Rectal smooth muscle tissue (tissue), 1 donor: ENCODE measurements around the gene LONRF3.

Experiments used
- H3K27ac ChIP-seq: one replicate; pipeline ENCODE4 v1.7.0; 2013; ENCODE audit warnings: low read depth, low read length, inconsistent platforms
- H3K27me3 ChIP-seq: one replicate; pipeline ENCODE4 v1.7.0; 2013; ENCODE audit warnings: low read length; ENCODE audit not compliant: control insufficient read depth, insufficient read depth
- H3K36me3 ChIP-seq: one replicate; pipeline ENCODE4 v1.7.0; 2013; ENCODE audit warnings: low read length; ENCODE audit not compliant: control insufficient read depth, insufficient read depth
- H3K4me1 ChIP-seq: one replicate; pipeline ENCODE4 v1.7.0; 2013; ENCODE audit warnings: low read length; ENCODE audit not compliant: control insufficient read depth, insufficient read depth
- H3K4me3 ChIP-seq: one replicate; pipeline ENCODE4 v1.7.0; 2013; ENCODE audit warnings: low read length
- H3K9ac ChIP-seq: one replicate; pipeline ENCODE4 v1.7.0; 2013; ENCODE audit warnings: low read length

The LONRF3 gene

GRCh38 chrX:118974088-118974907, at the start of gene LONRF3:
LONRF3 (plus strand) TSS chrX:118974618; CDS start chrX:118974781, 163 bp downstream.
- Histone ChIP-seq H3K4me3 (peak within 1 kb of the TSS; percentile 65), H3K27me3 (peaks cover 6% of the 10 kb centered on the region), H3K4me1 (no peaks in the 10 kb centered on the region), H3K27ac (peak within 1 kb of the TSS; percentile 60), H3K9ac (peak within 1 kb of the TSS; percentile 16), H3K36me3 (no peaks in the 10 kb centered on the region)

- Histone ChIP-seq H3K27me3 (no peaks in the 10 kb centered on the region), H3K27ac (no peak overlapping the region), H3K9ac (no peak overlapping the region), H3K4me3 (no peak overlapping the region), H3K36me3 (no peaks in the 10 kb centered on the region), H3K4me1 (no peaks in the 10 kb centered on the region)
Observed at GRCh38 chrX:118928151-118928550, 46.3 kb upstream of the LONRF3 start.

GRCh38 chrX:118935352-118935751, 39.1 kb upstream of the LONRF3 start:
- H3K27ac ChIP-seq = no peak overlapping the region
- no peaks in the 10 kb centered on the region for H3K4me1 ChIP-seq
- H3K9ac ChIP-seq = no peak overlapping the region
- H3K36me3 ChIP-seq = no peaks in the 10 kb centered on the region
- H3K4me3 ChIP-seq = no peak overlapping the region
- H3K27me3 ChIP-seq = no peaks in the 10 kb centered on the region

- H3K4me3 ChIP-seq = no peak overlapping the region
- H3K4me1 ChIP-seq = no peaks in the 10 kb centered on the region
- H3K27ac ChIP-seq = no peak overlapping the region
- no peaks in the 10 kb centered on the region for H3K36me3 ChIP-seq
- H3K9ac ChIP-seq = no peak overlapping the region
- H3K27me3 ChIP-seq = no peaks in the 10 kb centered on the region
Observed at GRCh38 chrX:118941147-118941546, 33.3 kb upstream of the LONRF3 start.

- no peaks in the 10 kb centered on the region for H3K27me3 ChIP-seq
- H3K36me3 ChIP-seq = no peaks in the 10 kb centered on the region
- no peaks in the 10 kb centered on the region for H3K4me1 ChIP-seq
- H3K9ac ChIP-seq = no peak overlapping the region
- no peak overlapping the region for H3K27ac ChIP-seq
- no peak overlapping the region for H3K4me3 ChIP-seq
Observed at GRCh38 chrX:118943102-118943501, 31.3 kb upstream of the LONRF3 start.

- no peak overlapping the region for H3K27ac ChIP-seq
- H3K4me3 ChIP-seq = no peak overlapping the region
- H3K4me1 ChIP-seq = no peaks in the 10 kb centered on the region
- no peak overlapping the region for H3K9ac ChIP-seq
- no peaks in the 10 kb centered on the region for H3K36me3 ChIP-seq
- H3K27me3 ChIP-seq = no peaks in the 10 kb centered on the region
Observed at GRCh38 chrX:118945921-118946320, 28.5 kb upstream of the LONRF3 start.

GRCh38 chrX:118948270-118948669, 26.1 kb upstream of the LONRF3 start:
- Histone ChIP-seq H3K9ac (no peak overlapping the region), H3K4me1 (no peaks in the 10 kb centered on the region), H3K27me3 (no peaks in the 10 kb centered on the region), H3K4me3 (no peak overlapping the region), H3K27ac (no peak overlapping the region), H3K36me3 (no peaks in the 10 kb centered on the region)

- no peak overlapping the region for H3K9ac ChIP-seq
Observed at GRCh38 chrX:118961866-118962560, 12.4 kb upstream of the LONRF3 start.

GRCh38 chrX:118963159-118963558, 11.3 kb upstream of the LONRF3 start:
- Histone ChIP-seq H3K4me1 (no peaks in the 10 kb centered on the region), H3K36me3 (no peaks in the 10 kb centered on the region), H3K27ac (no peak overlapping the region), H3K27me3 (no peaks in the 10 kb centered on the region), H3K9ac (no peak overlapping the region), H3K4me3 (no peak overlapping the region)

More at GRCh38 chrX:118961866-118962560, 12.4 kb upstream of the LONRF3 start:
- Histone ChIP-seq H3K36me3 (no peaks in the 10 kb centered on the region), H3K27ac (no peak overlapping the region), H3K4me3 (no peak overlapping the region), H3K4me1 (no peaks in the 10 kb centered on the region), H3K27me3 (no peaks in the 10 kb centered on the region)

- Histone ChIP-seq H3K4me1 (no peaks in the 10 kb centered on the region), H3K27ac (no peak overlapping the region), H3K27me3 (no peaks in the 10 kb centered on the region), H3K9ac (no peak overlapping the region), H3K4me3 (no peak overlapping the region), H3K36me3 (no peaks in the 10 kb centered on the region)
Observed at GRCh38 chrX:118964252-118964651, 10.2 kb upstream of the LONRF3 start.

- H3K36me3 ChIP-seq = no peaks in the 10 kb centered on the region
- H3K27me3 ChIP-seq = no peaks in the 10 kb centered on the region
- no peak overlapping the region for H3K27ac ChIP-seq
- H3K4me1 ChIP-seq = no peaks in the 10 kb centered on the region
- no peak overlapping the region for H3K4me3 ChIP-seq
- H3K9ac ChIP-seq = no peak overlapping the region
Observed at GRCh38 chrX:118965395-118965794, 9.0 kb upstream of the LONRF3 start.

- Histone ChIP-seq H3K9ac (no peak overlapping the region), H3K4me1 (no peaks in the 10 kb centered on the region), H3K36me3 (no peaks in the 10 kb centered on the region), H3K27me3 (peaks cover 1% of the 10 kb centered on the region), H3K27ac (no peak overlapping the region), H3K4me3 (no peak overlapping the region)
Observed at GRCh38 chrX:118968031-118968430, 6.4 kb upstream of the LONRF3 start.
